Measurements from ENCODE around the gene UBE2R2. TPM values are rescaled to one million over a fixed set of nuclear protein-coding genes. Genes with fewer than 3 reads are reported as not detected.

UBE2R2 gene
- polyA plus RNA-seq, 1 donor = 48.9 TPM

DNA sequence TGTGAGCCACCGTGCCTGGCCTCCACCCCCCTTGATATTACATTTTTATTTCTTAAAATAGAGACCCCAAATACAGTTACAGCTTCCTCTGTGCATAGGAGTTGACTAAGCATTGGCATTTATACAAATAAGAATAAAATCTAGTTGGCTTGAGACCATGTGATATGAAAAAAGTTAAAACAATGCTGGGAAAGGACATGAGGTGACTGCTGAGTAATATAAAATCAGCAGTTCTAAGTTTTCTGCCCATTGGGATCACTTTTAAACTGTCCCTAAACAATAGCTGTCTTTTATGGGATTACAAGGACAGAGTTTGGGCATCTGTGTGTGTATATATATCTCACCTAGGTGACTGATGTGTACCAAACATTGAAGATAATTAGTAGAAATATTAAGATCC lies 96.6 kb downstream of the UBE2R2 start:
- H3K27me3 ChIP-seq (ENCODE audit: control insufficient read depth, insufficient read depth, low read length) = no peaks in the 10 kb centered on the region
- no peaks in the 10 kb centered on the region for H3K4me1 ChIP-seq (ENCODE audit: control insufficient read depth, insufficient read depth, low read length)
- no CpG with 5 or more reads among the region's 1 CpG for WGBS (ENCODE audit: insufficient coverage, low lambda C conversion rate)
- no peak overlapping the region for H3K27ac ChIP-seq (ENCODE audit: low read length)
- DNase-seq = no peak
- peaks cover 52% of the 10 kb centered on the region for H3K36me3 ChIP-seq (ENCODE audit: control insufficient read depth, insufficient read depth, low read length)
- no peak overlapping the region for H3K4me3 ChIP-seq (ENCODE audit: low read length)
- H3K9me3 ChIP-seq (ENCODE audit: control insufficient read depth, low read depth, low read length) = no peaks in the 10 kb centered on the region

DNA sequence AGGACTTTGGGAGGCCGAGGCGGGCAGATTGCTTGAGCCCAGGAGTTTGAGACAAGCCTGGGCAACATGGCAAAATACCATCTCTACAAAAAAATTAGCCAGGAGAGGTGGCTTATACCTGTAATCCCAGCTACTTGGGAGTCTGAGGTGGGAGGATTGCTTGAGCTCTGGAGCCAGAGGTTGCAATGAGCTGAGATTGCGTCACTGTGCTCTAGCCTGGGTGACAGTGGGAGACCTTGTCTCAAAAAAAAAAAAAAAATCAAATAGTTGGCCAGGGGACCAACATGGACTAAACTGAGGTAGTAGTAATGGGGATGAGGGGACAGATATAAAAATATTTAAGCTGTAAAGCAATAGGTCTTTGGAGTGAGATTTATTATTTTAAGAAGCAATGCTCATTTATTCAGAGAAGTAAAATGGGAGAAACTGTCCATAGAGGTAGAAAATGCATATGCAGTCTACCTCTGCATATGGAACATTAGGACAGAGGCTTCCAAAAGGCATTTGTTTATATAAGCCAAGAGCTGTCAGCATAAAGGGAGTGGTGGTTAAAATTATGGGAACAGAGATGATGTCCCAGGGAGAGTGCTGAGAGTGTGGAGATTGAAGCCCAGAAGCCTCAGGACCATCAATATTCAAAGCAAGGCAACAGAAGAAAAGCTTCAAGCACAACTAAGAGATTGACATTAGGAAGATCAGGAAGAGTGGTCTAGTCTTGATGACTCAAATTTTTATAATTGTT lies 98.1 kb downstream of the UBE2R2 start:
- H3K27ac ChIP-seq (ENCODE audit: low read length) = no peak overlapping the region
- H3K36me3 ChIP-seq (ENCODE audit: control insufficient read depth, insufficient read depth, low read length) = peaks cover 65% of the 10 kb centered on the region
- H3K27me3 ChIP-seq (ENCODE audit: control insufficient read depth, insufficient read depth, low read length) = no peaks in the 10 kb centered on the region
- no peaks in the 10 kb centered on the region for H3K4me1 ChIP-seq (ENCODE audit: control insufficient read depth, insufficient read depth, low read length)
- H3K9me3 ChIP-seq (ENCODE audit: control insufficient read depth, low read depth, low read length) = no peaks in the 10 kb centered on the region
- no peak overlapping the region for H3K4me3 ChIP-seq (ENCODE audit: low read length)
- WGBS (ENCODE audit: insufficient coverage, low lambda C conversion rate) = no CpG with 5 or more reads among the region's 3 CpGs
- DNase-seq = no peak

- H3K4me3 ChIP-seq (ENCODE audit: low read length) = no peak overlapping the region
- DNase-seq = no peak
- H3K4me1 ChIP-seq (ENCODE audit: control insufficient read depth, insufficient read depth, low read length) = no peaks in the 10 kb centered on the region
- WGBS (ENCODE audit: insufficient coverage, low lambda C conversion rate) = no CpG with 5 or more reads among the region's 9 CpGs
- no peaks in the 10 kb centered on the region for H3K27me3 ChIP-seq (ENCODE audit: control insufficient read depth, insufficient read depth, low read length)
- H3K9me3 ChIP-seq (ENCODE audit: control insufficient read depth, low read depth, low read length) = no peaks in the 10 kb centered on the region
- no peak overlapping the region for H3K27ac ChIP-seq (ENCODE audit: low read length)
- H3K36me3 ChIP-seq (ENCODE audit: control insufficient read depth, insufficient read depth, low read length) = peaks cover 82% of the 10 kb centered on the region
These were observed 100.1 kb downstream of the UBE2R2 start for GRCh38 chr9:33917036-33917435.

DNA sequence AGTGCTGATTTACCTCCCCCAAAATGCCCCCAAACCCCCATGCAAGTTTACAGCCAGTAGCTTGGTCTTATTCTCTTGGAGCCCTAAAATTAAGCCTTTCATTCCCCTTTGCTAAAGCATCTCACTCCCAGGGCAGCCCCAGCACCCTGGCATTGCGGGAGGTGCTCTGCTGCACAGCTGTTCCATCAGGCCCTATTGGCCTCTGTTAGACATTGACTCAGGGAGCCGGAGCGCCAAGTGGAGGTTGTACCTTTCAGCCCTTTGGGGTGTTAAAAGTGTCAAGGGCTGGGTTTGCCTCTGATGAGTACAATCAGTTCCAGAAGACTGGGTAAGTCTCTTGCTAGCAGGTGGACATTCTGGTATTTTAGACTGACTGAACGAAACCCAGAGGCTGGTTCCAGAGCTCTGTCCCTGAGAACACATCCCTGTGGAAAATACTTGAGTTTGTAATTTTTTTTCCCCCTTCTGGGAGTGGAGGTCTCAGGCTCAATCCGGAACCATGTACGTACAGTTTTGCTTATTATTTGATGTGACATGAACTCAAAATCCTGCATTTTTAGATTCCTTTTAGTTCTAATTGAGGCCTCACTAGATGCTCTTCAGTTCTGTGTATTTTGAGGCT lies 102.4 kb downstream of the UBE2R2 start:
- H3K27ac ChIP-seq (ENCODE audit: low read length) = no peak overlapping the region
- no peaks in the 10 kb centered on the region for H3K27me3 ChIP-seq (ENCODE audit: control insufficient read depth, insufficient read depth, low read length)
- H3K4me1 ChIP-seq (ENCODE audit: control insufficient read depth, insufficient read depth, low read length) = no peaks in the 10 kb centered on the region
- peaks cover 89% of the 10 kb centered on the region for H3K36me3 ChIP-seq (ENCODE audit: control insufficient read depth, insufficient read depth, low read length)
- H3K9me3 ChIP-seq (ENCODE audit: control insufficient read depth, low read depth, low read length) = no peaks in the 10 kb centered on the region
- WGBS (ENCODE audit: insufficient coverage, low lambda C conversion rate) = 93% methylated on average over 2 of the region's 6 CpGs
- DNase-seq = no peak
- no peak overlapping the region for H3K4me3 ChIP-seq (ENCODE audit: low read length)

DNA sequence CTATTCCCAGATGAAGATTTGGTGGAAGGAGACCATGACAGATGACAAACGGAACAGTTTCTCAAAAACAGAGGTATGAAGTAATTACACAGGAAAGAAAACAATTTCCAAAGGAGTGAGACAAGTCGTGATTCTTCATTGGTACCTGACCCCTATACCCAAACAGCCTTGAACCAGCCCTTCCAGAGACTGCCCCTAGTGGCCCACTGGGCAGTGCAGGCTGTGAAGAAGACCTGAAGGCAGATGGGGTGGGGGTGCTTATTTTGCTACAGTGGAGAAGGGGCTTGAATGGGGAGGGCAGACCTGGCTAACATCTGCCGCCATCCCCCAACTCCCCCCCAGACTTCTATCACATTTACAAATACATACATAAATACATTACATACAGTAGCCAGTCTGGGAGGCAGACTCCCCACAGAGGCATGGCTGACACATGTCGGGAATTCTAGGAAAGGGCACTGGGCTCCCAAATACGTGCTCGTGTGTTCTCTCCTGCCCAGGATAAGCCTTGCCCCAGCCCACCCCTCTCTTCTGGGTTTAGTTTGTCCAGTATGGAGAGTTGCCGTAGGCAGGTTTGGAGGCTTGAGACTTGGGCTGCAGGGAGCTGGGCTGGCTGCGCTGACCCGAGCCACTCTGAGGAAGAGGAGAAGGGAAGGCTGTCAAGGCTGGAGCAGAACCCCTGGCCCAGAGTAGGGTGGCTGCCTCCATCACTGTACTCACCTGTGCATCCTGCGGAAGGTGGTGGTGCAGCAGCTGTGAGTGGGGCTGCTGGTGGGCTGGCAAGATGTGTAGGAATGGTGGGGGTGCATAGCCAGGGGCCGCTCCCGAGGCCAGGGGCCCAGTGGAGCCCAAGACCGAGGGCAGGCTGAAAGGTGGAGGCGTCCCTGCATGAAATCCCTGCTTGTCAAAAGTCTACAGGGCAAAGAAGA lies 105.3 kb downstream of the UBE2R2 start:
- H3K27ac ChIP-seq (ENCODE audit: low read length) = no peak overlapping the region
- H3K9me3 ChIP-seq (ENCODE audit: control insufficient read depth, low read depth, low read length) = no peaks in the 10 kb centered on the region
- H3K36me3 ChIP-seq (ENCODE audit: control insufficient read depth, insufficient read depth, low read length) = peaks cover 93% of the 10 kb centered on the region
- no peaks in the 10 kb centered on the region for H3K27me3 ChIP-seq (ENCODE audit: control insufficient read depth, insufficient read depth, low read length)
- no peak overlapping the region for H3K4me3 ChIP-seq (ENCODE audit: low read length)
- H3K4me1 ChIP-seq (ENCODE audit: control insufficient read depth, insufficient read depth, low read length) = no peaks in the 10 kb centered on the region
- DNase-seq = no peak
- no CpG with 5 or more reads among the region's 14 CpGs for WGBS (ENCODE audit: insufficient coverage, low lambda C conversion rate)

GRCh38 chr9:33923079-33923478 lies 106.1 kb downstream of the UBE2R2 start:
- H3K4me1 ChIP-seq (ENCODE audit: control insufficient read depth, insufficient read depth, low read length) = no peaks in the 10 kb centered on the region
- peaks cover 93% of the 10 kb centered on the region for H3K36me3 ChIP-seq (ENCODE audit: control insufficient read depth, insufficient read depth, low read length)
- H3K27me3 ChIP-seq (ENCODE audit: control insufficient read depth, insufficient read depth, low read length) = no peaks in the 10 kb centered on the region
- no CpG with 5 or more reads among the region's 4 CpGs for WGBS (ENCODE audit: insufficient coverage, low lambda C conversion rate)
- H3K4me3 ChIP-seq (ENCODE audit: low read length) = no peak overlapping the region
- no peaks in the 10 kb centered on the region for H3K9me3 ChIP-seq (ENCODE audit: control insufficient read depth, low read depth, low read length)
- DNase-seq = no peak
- no peak overlapping the region for H3K27ac ChIP-seq (ENCODE audit: low read length)

- no peak for DNase-seq
- Histone ChIP-seq H3K27me3 (ENCODE audit: control insufficient read depth, insufficient read depth, low read length) (no peaks in the 10 kb centered on the region), H3K27ac (ENCODE audit: low read length) (no peak overlapping the region)
These were observed 107.2 kb downstream of the UBE2R2 start for GRCh38 chr9:33923998-33924701.

DNA sequence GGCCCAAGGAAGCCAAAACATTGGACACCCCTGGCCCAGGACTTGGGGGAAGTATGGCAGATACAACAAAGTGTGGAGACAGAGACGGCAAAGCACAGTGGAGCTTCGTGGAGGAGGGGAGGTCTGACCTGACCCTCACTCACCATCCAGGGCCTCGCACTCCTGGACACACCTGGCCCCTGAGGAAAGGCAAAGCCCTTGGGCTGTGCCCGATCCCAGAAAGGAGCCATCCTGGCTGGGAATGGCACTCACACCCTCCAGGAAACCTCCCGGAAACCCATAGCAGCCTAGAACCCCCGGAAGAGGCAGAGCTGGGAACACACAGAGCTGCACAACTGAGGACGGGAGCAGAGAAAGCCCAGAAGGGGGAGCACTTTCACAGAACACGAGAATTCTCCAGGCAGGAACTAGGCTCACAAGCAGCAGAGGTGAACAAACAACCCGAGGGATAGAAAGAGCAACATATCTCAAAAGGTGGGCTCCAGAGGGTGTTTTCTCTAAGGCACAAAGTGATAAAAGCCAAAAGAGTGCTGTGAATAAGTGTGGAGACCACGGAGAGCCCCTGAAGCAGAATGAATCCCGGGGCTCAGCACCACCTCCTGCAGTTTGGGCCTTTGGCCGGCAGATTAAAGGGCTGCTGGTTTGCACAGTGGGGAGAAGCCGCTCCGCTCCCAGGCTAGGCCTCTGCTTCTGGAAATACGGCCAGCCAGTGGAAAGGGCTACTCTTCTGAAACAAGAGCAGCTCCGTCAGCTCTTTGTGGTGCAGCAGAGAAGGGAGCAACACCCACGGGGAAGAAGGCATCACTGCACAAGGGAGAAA lies 108.2 kb downstream of the UBE2R2 start:
- Histone ChIP-seq H3K9me3 (ENCODE audit: control insufficient read depth, low read depth, low read length) (no peaks in the 10 kb centered on the region), H3K27me3 (ENCODE audit: control insufficient read depth, insufficient read depth, low read length) (no peaks in the 10 kb centered on the region), H3K27ac (ENCODE audit: low read length) (no peak overlapping the region), H3K36me3 (ENCODE audit: control insufficient read depth, insufficient read depth, low read length) (peaks cover 88% of the 10 kb centered on the region), H3K4me1 (ENCODE audit: control insufficient read depth, insufficient read depth, low read length) (no peaks in the 10 kb centered on the region), H3K4me3 (ENCODE audit: low read length) (no peak overlapping the region)
- WGBS (ENCODE audit: insufficient coverage, low lambda C conversion rate) = no CpG with 5 or more reads among the region's 17 CpGs
- DNase-seq = peak; percentile 26 to 35

More at GRCh38 chr9:33923998-33924701, 107.2 kb downstream of the UBE2R2 start:
- Histone ChIP-seq H3K9me3 (ENCODE audit: control insufficient read depth, low read depth, low read length) (no peaks in the 10 kb centered on the region), H3K36me3 (ENCODE audit: control insufficient read depth, insufficient read depth, low read length) (peaks cover 93% of the 10 kb centered on the region), H3K4me1 (ENCODE audit: control insufficient read depth, insufficient read depth, low read length) (no peaks in the 10 kb centered on the region), H3K4me3 (ENCODE audit: low read length) (no peak overlapping the region)
- WGBS (ENCODE audit: insufficient coverage, low lambda C conversion rate) = no CpG with 5 or more reads among the region's 14 CpGs

DNA sequence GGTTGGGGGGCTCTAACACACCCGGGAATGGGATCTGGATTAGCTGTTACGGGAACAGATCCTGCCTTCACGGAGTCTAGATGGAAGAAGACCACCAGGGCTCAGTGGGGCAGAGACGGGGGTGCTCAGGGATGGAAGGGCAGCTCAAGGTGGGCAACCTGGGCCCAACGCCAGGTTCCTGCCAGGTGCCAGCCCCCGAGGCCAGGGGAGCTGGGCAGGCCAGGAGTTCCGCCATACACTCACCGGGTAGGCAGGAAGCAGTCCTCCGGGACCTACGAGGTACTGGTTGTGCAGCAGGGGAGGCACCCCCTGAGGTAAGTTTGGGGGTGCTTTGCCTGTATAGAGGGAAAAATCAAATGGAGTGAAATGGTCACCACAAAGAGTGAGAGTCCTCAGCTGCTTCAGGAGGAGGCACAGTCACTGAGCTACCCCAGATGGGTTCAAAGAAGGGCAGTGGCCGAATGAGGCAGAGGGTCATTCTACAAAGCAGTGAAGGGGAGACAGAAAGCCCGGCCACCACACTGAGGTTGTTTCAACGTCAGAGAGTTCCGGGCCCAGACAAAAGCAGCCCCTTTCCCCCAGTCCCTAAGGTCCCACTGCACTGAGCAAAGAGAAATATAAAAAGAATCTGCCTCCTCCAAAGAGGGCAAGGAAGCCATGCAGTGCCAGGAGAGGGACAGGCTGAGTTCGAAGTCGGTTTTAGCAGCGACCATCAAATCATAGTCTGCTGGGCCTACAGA lies 110.0 kb downstream of the UBE2R2 start:
- H3K9me3 ChIP-seq (ENCODE audit: control insufficient read depth, low read depth, low read length) = no peaks in the 10 kb centered on the region
- peaks cover 83% of the 10 kb centered on the region for H3K36me3 ChIP-seq (ENCODE audit: control insufficient read depth, insufficient read depth, low read length)
- H3K27ac ChIP-seq (ENCODE audit: low read length) = no peak overlapping the region
- H3K4me3 ChIP-seq (ENCODE audit: low read length) = no peak overlapping the region
- DNase-seq = no peak
- H3K27me3 ChIP-seq (ENCODE audit: control insufficient read depth, insufficient read depth, low read length) = no peaks in the 10 kb centered on the region
- H3K4me1 ChIP-seq (ENCODE audit: control insufficient read depth, insufficient read depth, low read length) = no peaks in the 10 kb centered on the region
- WGBS (ENCODE audit: insufficient coverage, low lambda C conversion rate) = no CpG with 5 or more reads among the region's 17 CpGs

Measured in large intestine (tissue), 3 donors.